K562 (cell line): ENCODE measurements around the gene DUSP10. TPM values are rescaled to one million over a fixed set of nuclear protein-coding genes. Genes with fewer than 3 reads are reported as not detected.

ENCODE experiments used
- CBFA2T3 ChIP-seq: fragments of 450-650 bp; IDR thresholded peaks from 2 replicates; pipeline ENCODE4 v1.6.1; 2017
- CBX1 ChIP-seq: sonication (generic); IDR thresholded peaks from 2 replicates; pipeline ENCODE4 v1.6.1; 2016; ENCODE audit warnings: antibody characterized with exemption, low read depth, mild to moderate bottlenecking
- CC2D1A ChIP-seq: fragments of 450-650 bp; IDR thresholded peaks from 2 replicates; pipeline ENCODE4 v1.6.1; 2017; ENCODE audit warnings: mild to moderate bottlenecking
- E2F3 ChIP-seq: fragments of 250-450 bp; sonication (Bioruptor Pico); IDR thresholded peaks from 2 replicates; pipeline ENCODE4 v1.4.0; 2020; ENCODE audit warnings: mild to moderate bottlenecking
- ESRRB ChIP-seq: fragments of 250-450 bp; sonication (Bioruptor Pico); IDR thresholded peaks from 2 replicates; pipeline ENCODE4 v1.5.0; 2020; ENCODE audit warnings: mild to moderate bottlenecking, moderate library complexity, borderline replicate concordance
- FOXK1 ChIP-seq: sonication (generic); formaldehyde crosslinking; IDR thresholded peaks from 2 replicates; pipeline ENCODE4 v1.8.0; 2022; ENCODE audit warnings: missing genetic modification reagents, mild to moderate bottlenecking, borderline replicate concordance
- FOXP1 ChIP-seq: sonication (generic); formaldehyde crosslinking; IDR thresholded peaks from 2 replicates; pipeline ENCODE4 v1.8.0; 2022; ENCODE audit warnings: mild to moderate bottlenecking, missing genetic modification reagents
- GTF2F1 ChIP-seq: IDR thresholded peaks from 2 replicates; pipeline ENCODE4 v1.6.1; 2011; ENCODE audit warnings: low read depth, low read length, improper control_type of control experiment
- LARP7 ChIP-seq: fragments of 450-650 bp; IDR thresholded peaks from 2 replicates; pipeline ENCODE4 v1.6.1; 2016
- MTF1 ChIP-seq: fragments of 250-450 bp; sonication (Bioruptor Pico); IDR thresholded peaks from 2 replicates; pipeline ENCODE4 v1.9.0; 2021; ENCODE audit warnings: moderate library complexity, mild to moderate bottlenecking, inconsistent platforms, borderline replicate concordance
- POU5F1 ChIP-seq: fragments of 150-350 bp; IDR thresholded peaks from 2 replicates; pipeline ENCODE4 v1.6.1; 2014; ENCODE audit warnings: borderline replicate concordance, low read length, low read depth, mild to moderate bottlenecking; ENCODE audit not compliant: partially characterized antibody
- RERE ChIP-seq: sonication (generic); formaldehyde crosslinking; IDR thresholded peaks from 2 replicates; pipeline ENCODE4 v1.8.0; 2023; ENCODE audit warnings: missing genetic modification reagents, mild to moderate bottlenecking, borderline replicate concordance
- XRCC3 ChIP-seq: fragments of 450-650 bp; IDR thresholded peaks from 2 replicates; pipeline ENCODE4 v1.6.1; 2017; ENCODE audit warnings: mild to moderate bottlenecking, moderate library complexity
- ZBTB17 ChIP-seq: fragments of 450-650 bp; formaldehyde crosslinking; IDR thresholded peaks from 2 replicates; pipeline ENCODE4 v1.4.0; 2020; ENCODE audit warnings: mild to moderate bottlenecking
- ZFP36 ChIP-seq: fragments of 150-350 bp; IDR thresholded peaks from 2 replicates; pipeline ENCODE4 v1.6.1; 2018; ENCODE audit warnings: low read length, low read depth; ENCODE audit not compliant: partially characterized antibody
- ZNF766 ChIP-seq: fragments of 200-800 bp; sonication (Bioruptor generic); conservative IDR thresholded peaks from 2 replicates; pipeline ENCODE4 v1.6.1; 2016; ENCODE audit warnings: missing genetic modification characterization, missing compliant biosample characterization
- polyA plus RNA-seq, 8 experiments: library from polyadenylated mRNA; depleted of rRNA in 4 of 8; stranded (reverse) in 5 of 8; unstranded in 3 of 8; fragments of >200 nt; fragmentation: Nextera tagmentation in 2 of 8; fragmentation: Illumina TruSeq in 1 of 8; extraction: Ambion mirVana in 2 of 8; extraction: Trizol in 1 of 8; gene quantifications; 2 replicates each; pipeline versions ENCODE4 v1.2.1 to v1.2.3, GENCODE V29; 2011 to 2014; ENCODE audit warnings: inconsistent platforms in 1 of 8, missing spikeins in 1 of 8
- total RNA-seq, 7 experiments: library from RNA; depleted of rRNA in 6 of 7; stranded (reverse); fragments of >200 nt in 6 of 7; fragmentation: Illumina TruSeq in 2 of 7; extraction: Trizol in 2 of 7; gene quantifications; 2 replicates each; pipeline versions ENCODE4 v1.2.1 to v1.2.3, GENCODE V29; 2011 to 2021; ENCODE audit warnings: low replicate concordance in 1 of 7
- TF ChIP-seq, protein P1 (sequence below): fragments of 250-450 bp; sonication (Bioruptor Pico); IDR thresholded peaks from 2 replicates; pipeline ENCODE4 v1.9.0; 2021; ENCODE audit warnings: mild to moderate bottlenecking, inconsistent platforms

Gene DUSP10
- total and polyA plus RNA-seq, 9 of the 15 experiments (the other 6 are each of a cell fraction or from before 2014, with no cell fraction given) = 1.7 to 8.3 (median 6.1) TPM

GRCh38 chr1:221742555-221743415 is 896 bp upstream of the DUSP10 start (continued):
- peak; percentile 100 for TF ChIP-seq ZFP36
- no peak for TF ChIP-seq MTF1 (CRISPR knock-in tag)
- TF ChIP-seq FOXP1 (CRISPR knock-in tag) = no peak
- TF ChIP-seq FOXK1 = no peak
- TF ChIP-seq RERE = no peak
- no peak; the same call in 1 of the 2 replicates for TF ChIP-seq ZBTB17 (CRISPR knock-in tag)
- TF ChIP-seq ESRRB (CRISPR knock-in tag) = no peak
- no peak for TF ChIP-seq POU5F1
- TF ChIP-seq CBX1 = peak; percentile 64; the same call in 1 of the 2 replicates
- no peak for TF ChIP-seq CC2D1A
- TF ChIP-seq CBFA2T3 = no peak
- TF ChIP-seq, protein P1, sequence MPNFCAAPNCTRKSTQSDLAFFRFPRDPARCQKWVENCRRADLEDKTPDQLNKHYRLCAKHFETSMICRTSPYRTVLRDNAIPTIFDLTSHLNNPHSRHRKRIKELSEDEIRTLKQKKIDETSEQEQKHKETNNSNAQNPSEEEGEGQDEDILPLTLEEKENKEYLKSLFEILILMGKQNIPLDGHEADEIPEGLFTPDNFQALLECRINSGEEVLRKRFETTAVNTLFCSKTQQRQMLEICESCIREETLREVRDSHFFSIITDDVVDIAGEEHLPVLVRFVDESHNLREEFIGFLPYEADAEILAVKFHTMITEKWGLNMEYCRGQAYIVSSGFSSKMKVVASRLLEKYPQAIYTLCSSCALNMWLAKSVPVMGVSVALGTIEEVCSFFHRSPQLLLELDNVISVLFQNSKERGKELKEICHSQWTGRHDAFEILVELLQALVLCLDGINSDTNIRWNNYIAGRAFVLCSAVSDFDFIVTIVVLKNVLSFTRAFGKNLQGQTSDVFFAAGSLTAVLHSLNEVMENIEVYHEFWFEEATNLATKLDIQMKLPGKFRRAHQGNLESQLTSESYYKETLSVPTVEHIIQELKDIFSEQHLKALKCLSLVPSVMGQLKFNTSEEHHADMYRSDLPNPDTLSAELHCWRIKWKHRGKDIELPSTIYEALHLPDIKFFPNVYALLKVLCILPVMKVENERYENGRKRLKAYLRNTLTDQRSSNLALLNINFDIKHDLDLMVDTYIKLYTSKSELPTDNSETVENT (CRISPR knock-in tag) = no peak
- no peak for TF ChIP-seq LARP7
- no peak for TF ChIP-seq E2F3 (CRISPR knock-in tag)
- no peak for TF ChIP-seq GTF2F1
- TF ChIP-seq ZNF766 (CRISPR knock-in tag) = 0 out of 2 replicates have a peak, but pooled peaks have one; percentile 65
- TF ChIP-seq XRCC3 = no peak
